OCI-LY3 (cell line): ENCODE data around the gene SHLD2.

Experiments used
- EZH2phosphoT487 ChIP-seq: fragments of 200-600 bp; shearing (Covaris generic); IDR thresholded peaks from 2 replicates; pipeline ENCODE4 v1.6.1; 2018; ENCODE audit warnings: antibody characterized with exemption, mixed run types, low read depth
- TF ChIP-seq, protein P1 (sequence below): fragments of 200-600, 300-600 bp; sonication (generic); IDR thresholded peaks from 2 replicates; pipeline ENCODE4 v1.5.1; 2014; ENCODE audit warnings: antibody characterized with exemption, low read length, low read depth

DNA sequence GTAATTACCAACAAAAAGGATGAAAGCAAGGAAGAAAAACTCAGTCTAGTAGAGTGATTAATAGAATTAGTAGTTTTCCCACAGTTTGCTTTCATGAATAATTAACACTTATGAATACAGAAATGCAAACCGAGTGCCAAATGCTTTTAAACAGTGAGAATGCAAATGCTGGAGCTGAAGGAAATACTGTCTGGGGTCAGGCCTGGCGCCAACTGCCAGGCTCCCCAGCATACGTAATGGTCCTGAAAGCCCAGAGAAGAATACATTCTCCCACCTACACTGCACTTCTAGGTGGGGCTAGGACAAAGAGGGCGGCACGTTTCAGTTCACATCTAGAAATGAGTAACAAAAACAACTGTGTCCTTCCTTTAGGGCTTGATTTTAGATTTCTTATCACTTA is 30.4 kb upstream of the SHLD2 start:
- TF ChIP-seq EZH2phosphoT487, result no peak
- TF ChIP-seq, protein P1, sequence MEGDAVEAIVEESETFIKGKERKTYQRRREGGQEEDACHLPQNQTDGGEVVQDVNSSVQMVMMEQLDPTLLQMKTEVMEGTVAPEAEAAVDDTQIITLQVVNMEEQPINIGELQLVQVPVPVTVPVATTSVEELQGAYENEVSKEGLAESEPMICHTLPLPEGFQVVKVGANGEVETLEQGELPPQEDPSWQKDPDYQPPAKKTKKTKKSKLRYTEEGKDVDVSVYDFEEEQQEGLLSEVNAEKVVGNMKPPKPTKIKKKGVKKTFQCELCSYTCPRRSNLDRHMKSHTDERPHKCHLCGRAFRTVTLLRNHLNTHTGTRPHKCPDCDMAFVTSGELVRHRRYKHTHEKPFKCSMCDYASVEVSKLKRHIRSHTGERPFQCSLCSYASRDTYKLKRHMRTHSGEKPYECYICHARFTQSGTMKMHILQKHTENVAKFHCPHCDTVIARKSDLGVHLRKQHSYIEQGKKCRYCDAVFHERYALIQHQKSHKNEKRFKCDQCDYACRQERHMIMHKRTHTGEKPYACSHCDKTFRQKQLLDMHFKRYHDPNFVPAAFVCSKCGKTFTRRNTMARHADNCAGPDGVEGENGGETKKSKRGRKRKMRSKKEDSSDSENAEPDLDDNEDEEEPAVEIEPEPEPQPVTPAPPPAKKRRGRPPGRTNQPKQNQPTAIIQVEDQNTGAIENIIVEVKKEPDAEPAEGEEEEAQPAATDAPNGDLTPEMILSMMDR, result no peak
